Duodenal mucosa (tissue), 2 donors: ENCODE measurements around the gene ENTHD1.

Source experiments
- H3K27ac ChIP-seq: one replicate; pipeline ENCODE4 v1.7.0; 2013; ENCODE audit warnings: low read depth, low read length
- H3K27me3 ChIP-seq, 2 donors: one replicate each; pipeline ENCODE4 v1.7.0; 2013; ENCODE audit warnings: low read length in 2 of 2, control low read depth in 1 of 2; ENCODE audit not compliant: insufficient read depth in 2 of 2, control insufficient read depth in 1 of 2
- H3K36me3 ChIP-seq, 2 donors: one replicate each; pipeline ENCODE4 v1.7.0; 2013; ENCODE audit warnings: low read length in 2 of 2, control low read depth in 1 of 2; ENCODE audit not compliant: insufficient read depth in 2 of 2, control insufficient read depth in 1 of 2
- H3K4me1 ChIP-seq, 2 donors: one replicate each; pipeline ENCODE4 v1.7.0; 2013; ENCODE audit warnings: low read length in 2 of 2, control low read depth in 1 of 2; ENCODE audit not compliant: insufficient read depth in 2 of 2, control insufficient read depth in 1 of 2
- H3K4me3 ChIP-seq, 2 donors: one replicate each; pipeline ENCODE4 v1.7.0; 2013; ENCODE audit warnings: low read length in 2 of 2, low read depth in 1 of 2
- H3K9ac ChIP-seq, 2 donors: one replicate each; pipeline ENCODE4 v1.7.0; 2013; ENCODE audit warnings: low read length in 2 of 2, low read depth in 1 of 2
- H3K9me3 ChIP-seq, 2 donors: one replicate each; pipeline ENCODE4 v1.7.0; 2013; ENCODE audit warnings: low read length in 2 of 2, control low read depth in 1 of 2; ENCODE audit not compliant: control insufficient read depth in 1 of 2

ENTHD1 gene

DNA sequence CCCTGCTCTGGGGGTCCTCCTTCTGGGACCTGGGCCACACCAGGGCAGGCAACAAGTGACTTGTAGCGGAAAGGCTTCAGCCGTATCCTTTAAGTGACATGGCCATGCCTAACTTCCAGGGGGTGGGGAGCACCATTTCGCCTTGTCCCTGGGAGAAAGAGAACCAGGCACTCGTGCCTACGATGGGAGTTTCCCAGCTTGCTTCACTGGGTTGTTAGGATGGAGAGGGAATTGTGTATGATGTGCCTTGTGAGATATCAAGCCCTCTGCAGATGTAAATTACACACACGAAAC is 171.6 kb downstream of the ENTHD1 start:
- Histone ChIP-seq H3K4me1 (peaks cover 15 to 16% of the 10 kb centered on the region in 2 donors), H3K4me3 (no peak overlapping the region), H3K9ac (no peak overlapping the region), H3K9me3 (no peaks in the 10 kb centered on the region), H3K27ac (no peak overlapping the region), H3K27me3 (peaks cover 0 to 5% of the 10 kb centered on the region in 2 donors), H3K36me3 (no peaks in the 10 kb centered on the region)

DNA sequence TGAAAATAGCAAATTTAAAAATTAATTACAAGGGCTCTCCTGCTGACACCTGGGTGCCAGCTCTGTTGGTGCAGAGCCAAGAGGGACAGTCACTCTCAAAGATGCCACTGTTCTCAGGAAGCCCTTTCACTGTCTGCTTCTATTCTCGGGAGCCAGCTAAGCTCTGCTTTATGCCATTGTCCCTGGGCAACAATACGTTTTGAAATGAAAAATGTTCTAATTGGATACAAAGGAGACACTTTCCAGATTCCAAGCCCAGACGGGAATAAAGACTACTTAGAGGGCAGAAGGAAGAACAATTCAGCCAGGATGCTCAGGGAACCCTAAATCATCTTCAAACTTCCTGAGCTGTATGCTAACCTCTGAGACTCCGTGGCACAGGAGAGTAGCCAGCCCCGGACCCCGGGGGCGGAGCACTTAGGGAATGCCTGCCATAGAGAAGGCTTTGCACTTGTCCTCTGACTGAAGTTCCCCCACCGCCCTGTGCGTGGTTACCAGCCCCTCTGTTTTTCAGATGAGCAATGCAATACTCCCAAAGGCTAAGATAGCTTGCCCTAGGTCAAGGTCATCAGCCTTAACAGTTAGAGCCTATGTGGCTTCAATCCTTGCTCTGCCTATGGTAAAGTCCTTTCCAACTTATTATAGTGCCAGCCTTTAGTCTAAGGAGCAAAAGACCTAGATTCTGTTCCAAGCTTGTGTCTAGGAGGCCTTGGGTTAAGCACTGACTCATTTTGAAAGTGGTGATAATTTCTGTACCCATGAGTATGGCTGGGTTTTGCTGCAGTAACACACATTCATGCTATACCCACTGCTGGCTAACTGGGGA is 172.1 kb downstream of the ENTHD1 start:
- Histone ChIP-seq H3K27me3 (peaks cover 0 to 3% of the 10 kb centered on the region in 2 donors), H3K4me1 (peaks cover 15 to 16% of the 10 kb centered on the region in 2 donors), H3K27ac (no peak overlapping the region), H3K36me3 (no peaks in the 10 kb centered on the region), H3K9ac (no peak overlapping the region), H3K9me3 (no peaks in the 10 kb centered on the region), H3K4me3 (no peak overlapping the region)

DNA sequence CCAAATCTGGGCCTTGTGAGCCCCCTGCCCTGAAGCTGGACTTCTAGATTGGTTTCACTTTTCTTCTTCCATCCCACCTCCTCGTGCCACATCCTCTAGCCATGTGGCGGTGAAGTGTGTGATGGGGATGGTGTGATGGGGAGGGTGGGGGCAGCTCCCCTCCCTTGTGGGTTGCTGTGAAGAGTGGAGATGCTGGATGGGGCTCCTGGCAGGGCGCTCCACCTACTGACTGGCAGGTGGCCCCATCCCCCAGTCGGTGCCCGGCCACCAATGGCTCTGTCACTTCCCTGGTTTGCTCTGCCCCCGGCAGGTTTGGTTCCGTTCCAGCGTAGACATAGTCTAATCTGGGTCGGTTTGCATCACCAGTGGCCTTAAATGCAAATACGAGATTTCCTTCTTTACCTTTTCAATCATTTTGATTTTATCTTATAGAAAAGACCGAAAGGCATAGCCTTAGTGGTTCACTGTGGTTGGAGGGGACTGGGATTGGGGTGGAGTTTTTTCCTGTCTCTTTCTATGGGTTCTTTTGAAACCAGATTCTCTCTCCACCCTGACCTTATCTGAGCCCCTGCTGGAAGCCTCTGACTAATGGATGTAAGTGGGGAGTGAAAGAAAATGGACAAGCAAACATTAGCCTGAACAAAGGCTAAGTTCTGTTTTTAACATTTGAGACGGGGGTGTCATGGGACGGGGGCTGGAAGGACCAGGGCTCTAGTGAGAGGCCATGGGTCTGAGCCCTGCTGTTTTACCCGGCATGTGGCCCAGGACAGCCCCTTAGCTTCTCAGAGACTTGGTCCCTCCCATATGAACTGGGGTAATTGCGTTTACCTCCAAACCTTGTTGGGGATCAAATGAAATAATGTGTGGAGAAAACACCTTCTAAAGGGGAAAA is 173.8 kb downstream of the ENTHD1 start:
- H3K27ac ChIP-seq: no peak overlapping the region
- no peaks in the 10 kb centered on the region for H3K9me3 ChIP-seq
- no peaks in the 10 kb centered on the region for H3K27me3 ChIP-seq
- no peaks in the 10 kb centered on the region for H3K36me3 ChIP-seq
- H3K4me1 ChIP-seq: peaks cover 15 to 16% of the 10 kb centered on the region in 2 donors
- H3K9ac ChIP-seq: no peak overlapping the region
- no peak overlapping the region for H3K4me3 ChIP-seq

DNA sequence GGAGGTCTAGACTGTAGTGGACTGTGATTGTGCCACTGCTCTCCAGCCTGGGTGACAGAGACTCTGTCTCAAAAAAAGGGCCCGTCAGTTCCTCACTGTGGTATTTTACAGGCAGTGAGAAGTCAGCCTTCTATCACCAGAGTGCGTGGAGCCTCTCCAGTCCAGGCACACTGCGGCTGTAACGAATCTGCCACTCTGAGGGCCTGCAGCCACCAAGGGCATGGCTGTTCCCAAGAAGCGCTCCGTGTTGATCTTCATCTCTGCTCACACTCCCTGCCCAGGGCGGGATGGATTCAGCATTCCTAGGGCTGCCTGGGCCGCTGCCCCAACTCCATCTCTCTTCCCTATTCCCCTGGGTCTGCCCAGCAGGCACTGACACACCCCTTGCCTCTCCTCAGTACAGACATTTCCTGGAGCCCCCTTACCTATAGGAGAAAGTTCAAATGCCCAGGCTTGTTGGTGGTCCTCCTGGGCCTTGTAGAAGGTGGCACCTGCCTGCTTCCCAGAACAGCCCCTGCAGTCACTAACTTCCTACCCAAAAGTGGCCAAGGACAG is 174.6 kb downstream of the ENTHD1 start:
- H3K27ac ChIP-seq: no peak overlapping the region
- H3K4me1 ChIP-seq: peaks cover 11% of the 10 kb centered on the region in 2 donors
- no peaks in the 10 kb centered on the region for H3K36me3 ChIP-seq
- no peak overlapping the region for H3K9ac ChIP-seq
- H3K27me3 ChIP-seq: no peaks in the 10 kb centered on the region
- no peak overlapping the region for H3K4me3 ChIP-seq
- no peaks in the 10 kb centered on the region for H3K9me3 ChIP-seq

DNA sequence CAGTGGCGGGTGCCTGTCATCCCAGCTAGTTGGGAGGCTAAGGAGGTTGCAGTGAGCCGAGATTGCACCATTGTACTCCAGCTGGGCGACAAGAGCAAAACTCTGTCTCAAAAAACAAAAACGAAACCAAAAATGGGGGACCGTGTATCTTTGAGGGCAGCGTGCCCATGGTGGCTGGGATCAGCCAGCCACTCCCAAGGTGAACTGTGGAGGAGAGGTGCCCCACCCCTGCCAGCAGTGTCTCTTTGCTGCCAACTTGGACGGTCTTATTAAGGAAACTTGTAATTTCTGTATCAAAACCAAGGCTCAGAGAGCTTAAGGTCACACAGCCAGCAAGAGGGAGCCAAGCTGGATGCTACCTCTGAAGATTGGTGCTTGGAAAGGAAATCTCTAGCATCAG is 175.4 kb downstream of the ENTHD1 start:
- H3K27ac ChIP-seq: no peak overlapping the region
- no peak overlapping the region for H3K9ac ChIP-seq
- H3K4me3 ChIP-seq: peak overlapping the region in 1 of 2 donors; percentile 50
- H3K36me3 ChIP-seq: no peaks in the 10 kb centered on the region
- H3K4me1 ChIP-seq: peaks cover 5 to 6% of the 10 kb centered on the region in 2 donors
- no peaks in the 10 kb centered on the region for H3K9me3 ChIP-seq
- no peaks in the 10 kb centered on the region for H3K27me3 ChIP-seq

DNA sequence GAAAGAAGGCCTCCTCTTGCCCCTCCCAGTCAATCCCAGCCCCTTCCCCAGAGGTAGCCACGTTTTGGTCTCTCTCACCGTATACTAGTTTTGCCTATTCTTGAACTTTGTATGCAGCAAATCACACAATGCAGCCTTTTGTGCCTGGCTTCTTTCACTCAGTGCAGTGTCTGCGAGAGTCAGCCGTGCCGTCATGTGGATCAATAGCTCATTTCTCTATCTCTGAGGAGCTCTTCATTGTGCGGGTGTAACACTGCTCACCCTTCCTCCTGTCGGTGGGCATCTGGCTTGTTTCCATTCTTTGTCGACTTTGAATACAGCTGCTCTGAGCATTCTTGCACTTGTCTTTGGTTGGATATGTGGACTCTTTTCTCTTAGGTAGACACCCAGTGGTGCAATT is 176.5 kb downstream of the ENTHD1 start:
- H3K4me1 ChIP-seq: peaks cover 5 to 6% of the 10 kb centered on the region in 2 donors
- H3K9ac ChIP-seq: no peak overlapping the region
- no peaks in the 10 kb centered on the region for H3K9me3 ChIP-seq
- H3K27ac ChIP-seq: no peak overlapping the region
- no peaks in the 10 kb centered on the region for H3K27me3 ChIP-seq
- H3K4me3 ChIP-seq: no peak overlapping the region
- no peaks in the 10 kb centered on the region for H3K36me3 ChIP-seq

DNA sequence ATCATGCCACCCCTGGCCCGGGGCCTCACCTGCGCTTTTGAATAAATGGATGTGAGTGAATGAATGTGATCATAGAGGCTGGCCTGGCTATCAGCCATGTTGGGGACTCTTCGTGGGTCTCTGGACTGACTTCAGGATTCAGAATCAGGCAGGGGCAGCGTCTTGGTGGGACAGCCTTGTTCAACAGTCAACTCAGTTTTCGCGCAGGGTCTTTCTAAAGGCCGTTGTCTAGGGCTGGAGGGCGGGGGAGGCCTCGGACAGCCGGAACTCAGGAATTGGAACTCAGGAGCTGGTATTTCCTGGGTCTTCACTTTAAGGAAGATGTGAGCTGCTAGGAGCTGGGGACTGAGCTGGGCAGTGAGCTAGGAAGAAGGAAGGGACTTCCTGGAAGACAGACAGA is 177.0 kb downstream of the ENTHD1 start:
- no peaks in the 10 kb centered on the region for H3K36me3 ChIP-seq
- no peaks in the 10 kb centered on the region for H3K9me3 ChIP-seq
- H3K4me3 ChIP-seq: no peak overlapping the region
- H3K4me1 ChIP-seq: peaks cover 5 to 6% of the 10 kb centered on the region in 2 donors
- no peak overlapping the region for H3K27ac ChIP-seq
- H3K9ac ChIP-seq: no peak overlapping the region
- no peaks in the 10 kb centered on the region for H3K27me3 ChIP-seq

DNA sequence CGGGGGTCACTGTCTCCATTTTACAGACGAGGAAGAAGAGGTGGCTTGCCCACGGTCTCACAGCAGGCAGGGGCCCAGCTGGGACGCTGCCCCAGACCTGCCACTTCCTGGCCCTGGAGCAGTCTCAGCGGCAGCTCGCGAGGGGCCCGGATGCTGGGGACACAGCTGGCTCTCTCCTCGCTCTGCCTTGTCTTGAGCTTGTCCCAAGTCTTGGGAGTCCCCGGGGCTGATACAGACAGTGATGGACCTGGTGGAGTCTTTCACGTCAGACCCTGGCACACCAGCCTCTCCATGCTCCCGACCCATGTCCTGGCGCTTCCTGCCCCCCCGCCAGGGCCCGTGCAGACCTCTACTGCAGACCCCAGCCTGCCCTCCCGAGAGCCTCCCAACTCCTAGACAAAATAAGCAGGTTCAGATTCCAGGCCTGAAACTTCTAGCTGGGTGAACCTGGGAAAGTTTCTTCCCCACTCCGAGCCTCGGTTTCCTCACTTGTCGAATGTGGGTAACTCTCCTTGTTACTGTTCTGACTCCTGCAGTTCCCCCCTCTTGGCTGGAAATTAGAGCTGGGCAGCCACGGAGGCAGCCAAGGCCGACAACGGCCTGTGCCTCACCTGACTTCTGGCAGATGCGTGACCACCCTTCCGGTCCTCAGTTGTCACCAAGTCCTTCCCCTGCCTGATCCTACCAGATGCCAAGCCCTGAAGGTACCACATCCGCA is 177.6 kb downstream of the ENTHD1 start:
- Histone ChIP-seq H3K4me1 (peaks cover 5 to 6% of the 10 kb centered on the region in 2 donors), H3K9ac (no peak overlapping the region), H3K27me3 (no peaks in the 10 kb centered on the region), H3K36me3 (no peaks in the 10 kb centered on the region), H3K27ac (no peak overlapping the region), H3K9me3 (no peaks in the 10 kb centered on the region), H3K4me3 (no peak overlapping the region)

DNA sequence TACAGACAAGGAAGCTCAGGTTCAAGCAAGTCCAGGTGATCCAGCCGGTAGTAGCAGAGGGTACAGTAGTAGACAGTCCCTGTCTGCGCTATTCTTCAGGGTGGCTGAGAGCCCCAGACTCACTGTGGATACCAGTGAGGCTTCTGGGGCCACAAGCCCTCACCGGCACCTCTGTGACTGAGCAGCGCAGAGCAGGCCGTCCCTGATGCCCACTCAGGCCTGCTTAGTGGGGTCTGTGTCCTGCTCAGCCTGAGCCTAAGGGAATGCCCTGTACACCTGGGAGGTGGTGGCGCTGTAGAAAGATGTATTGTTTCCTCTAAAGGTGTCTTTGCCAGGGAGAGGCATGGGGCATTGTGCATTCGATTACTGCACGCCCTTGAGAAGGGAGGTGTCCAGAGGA is 179.2 kb downstream of the ENTHD1 start:
- H3K9me3 ChIP-seq: no peaks in the 10 kb centered on the region
- H3K36me3 ChIP-seq: no peaks in the 10 kb centered on the region
- peaks cover 5 to 6% of the 10 kb centered on the region in 2 donors for H3K4me1 ChIP-seq
- no peak overlapping the region for H3K4me3 ChIP-seq
- H3K27me3 ChIP-seq: peaks cover 0 to 2% of the 10 kb centered on the region in 2 donors
- H3K27ac ChIP-seq: no peak overlapping the region
- H3K9ac ChIP-seq: no peak overlapping the region
